Body of pancreas (tissue), 4 donors: ENCODE data around the gene ARL6IP1.

ENCODE experiments used
- POLR2A ChIP-seq, 3 donors: fragments of 450-650 bp; IDR thresholded peaks; one replicate each; pipeline ENCODE4 v1.6.1; 2016; ENCODE audit warnings: antibody characterized with exemption in 3 of 3, mild to moderate bottlenecking in 2 of 3
- TF ChIP-seq, protein P1 (sequence below), 7 experiments: fragments of 450-650 bp in 4 of 7; fragments of 200-600 bp in 3 of 7; sonication (generic) in 3 of 7; IDR thresholded peaks; one replicate each; pipeline ENCODE4 v1.5.1; 2016 to 2019; ENCODE audit warnings: antibody characterized with exemption in 7 of 7

DNA sequence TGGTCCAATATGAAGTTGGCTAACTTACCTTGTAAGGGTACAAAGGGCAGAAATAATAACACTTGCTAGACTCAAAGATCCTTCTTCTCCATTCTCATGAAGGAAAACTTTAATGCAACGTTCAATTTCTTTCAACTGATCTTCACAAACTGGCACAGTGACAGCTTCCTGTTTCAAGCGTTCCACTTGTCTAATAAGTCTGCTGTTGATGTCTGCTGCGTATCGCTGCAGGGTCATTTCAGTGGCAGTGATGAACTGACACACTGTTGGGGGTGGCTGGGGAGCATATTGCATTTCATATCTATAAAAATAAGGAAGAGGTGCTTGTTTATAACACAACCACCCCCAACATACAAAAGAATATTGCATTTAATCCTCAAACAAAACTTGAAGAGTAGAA is 33.5 kb upstream of the ARL6IP1 start:
- TF ChIP-seq, protein P1, sequence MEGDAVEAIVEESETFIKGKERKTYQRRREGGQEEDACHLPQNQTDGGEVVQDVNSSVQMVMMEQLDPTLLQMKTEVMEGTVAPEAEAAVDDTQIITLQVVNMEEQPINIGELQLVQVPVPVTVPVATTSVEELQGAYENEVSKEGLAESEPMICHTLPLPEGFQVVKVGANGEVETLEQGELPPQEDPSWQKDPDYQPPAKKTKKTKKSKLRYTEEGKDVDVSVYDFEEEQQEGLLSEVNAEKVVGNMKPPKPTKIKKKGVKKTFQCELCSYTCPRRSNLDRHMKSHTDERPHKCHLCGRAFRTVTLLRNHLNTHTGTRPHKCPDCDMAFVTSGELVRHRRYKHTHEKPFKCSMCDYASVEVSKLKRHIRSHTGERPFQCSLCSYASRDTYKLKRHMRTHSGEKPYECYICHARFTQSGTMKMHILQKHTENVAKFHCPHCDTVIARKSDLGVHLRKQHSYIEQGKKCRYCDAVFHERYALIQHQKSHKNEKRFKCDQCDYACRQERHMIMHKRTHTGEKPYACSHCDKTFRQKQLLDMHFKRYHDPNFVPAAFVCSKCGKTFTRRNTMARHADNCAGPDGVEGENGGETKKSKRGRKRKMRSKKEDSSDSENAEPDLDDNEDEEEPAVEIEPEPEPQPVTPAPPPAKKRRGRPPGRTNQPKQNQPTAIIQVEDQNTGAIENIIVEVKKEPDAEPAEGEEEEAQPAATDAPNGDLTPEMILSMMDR (IDR thresholded peaks at IDR 0.05), result no peak
- no peak for TF ChIP-seq POLR2A (IDR thresholded peaks at IDR 0.05)
